Measurements from ENCODE around the gene FGF22. TPM values are rescaled to one million over a fixed set of nuclear protein-coding genes. Genes with fewer than 3 reads are reported as not detected.
"Not testable (repeated sequence)": the region's sequence is repeated elsewhere in the genome, so short reads cannot be mapped to it uniquely, and the experiment has no call there.

FGF22 gene
- total RNA-seq, 1 experiment from 2014 or later = not detected

GRCh38 chr19:607301-608154, 32.2 kb upstream of the FGF22 start:
- no peak for DNase-seq (ENCODE audit: low read depth)

GRCh38 chr19:608155-609003, 31.3 kb upstream of the FGF22 start:
- no peak for DNase-seq (ENCODE audit: low read depth)

DNA sequence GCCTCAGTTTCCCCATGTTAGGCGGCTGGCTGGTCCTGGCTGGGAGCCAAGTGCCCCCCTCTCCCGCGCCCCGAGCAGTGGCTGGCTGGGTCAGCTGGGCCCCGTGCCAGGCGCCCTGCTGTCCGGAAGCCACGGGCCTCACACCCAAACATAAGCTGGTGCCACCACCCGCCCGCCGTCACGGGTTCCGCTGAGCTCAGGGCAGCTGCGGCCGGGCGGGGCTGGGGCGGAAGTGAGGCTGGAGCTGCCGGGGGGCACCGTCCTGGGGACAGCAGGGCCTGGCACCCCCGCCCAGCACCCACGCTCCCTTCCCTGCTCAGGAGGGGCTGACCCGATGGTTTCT, 30.7 kb upstream of the FGF22 start:
- DNase-seq (ENCODE audit: low read depth) = peak; percentile 76

- DNase-seq (ENCODE audit: low read depth) = peak; percentile 54
Measured at GRCh38 chr19:610071-610800, 29.4 kb upstream of the FGF22 start.

GRCh38 chr19:610801-611480, 28.7 kb upstream of the FGF22 start:
- DNase-seq (ENCODE audit: low read depth) = peak; percentile 97

DNA sequence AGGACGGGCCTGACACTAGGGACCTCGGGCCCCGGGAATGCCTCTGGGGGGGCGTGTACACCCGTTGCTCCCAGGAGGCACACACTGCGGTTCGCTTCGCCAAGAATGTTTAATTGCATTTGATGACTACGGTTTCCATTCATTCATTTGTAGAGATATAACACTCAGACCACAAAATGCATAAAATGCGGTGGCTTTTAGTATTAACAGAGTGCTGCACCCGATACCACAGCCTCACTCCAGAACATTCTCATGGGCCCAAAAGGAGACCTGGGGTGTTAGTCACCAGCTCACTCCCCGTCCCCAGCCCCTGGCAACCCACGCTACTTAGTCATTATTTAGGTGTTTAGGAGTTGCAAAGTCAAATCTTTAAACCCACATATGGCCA, 28.2 kb upstream of the FGF22 start:
- peak; percentile 97 for DNase-seq (ENCODE audit: low read depth)

DNA sequence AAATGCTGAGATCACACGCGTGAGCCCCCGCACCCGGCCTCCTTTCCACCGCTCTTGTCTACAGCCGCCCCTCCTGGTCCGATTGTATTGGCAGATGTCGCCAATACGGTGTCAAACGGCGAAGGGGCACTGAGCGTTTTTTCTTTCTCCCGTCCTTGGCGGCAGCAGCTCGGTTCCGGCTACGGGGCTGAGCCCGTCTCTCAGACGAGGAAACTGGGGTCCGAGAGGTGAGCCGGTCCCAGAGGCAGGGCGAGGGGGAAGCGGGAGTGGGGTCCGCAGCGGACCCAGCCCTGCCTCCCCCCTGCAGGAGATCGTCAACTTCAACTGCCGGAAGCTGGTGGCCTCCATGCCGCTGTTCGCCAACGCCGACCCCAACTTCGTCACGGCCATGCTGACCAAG, 26.7 kb upstream of the FGF22 start:
- DNase-seq (ENCODE audit: low read depth) = no peak

GRCh38 chr19:613732-614567, 25.7 kb upstream of the FGF22 start:
- no peak for DNase-seq (ENCODE audit: low read depth)

- DNase-seq (ENCODE audit: low read depth) = no peak
Measured at GRCh38 chr19:615619-616018, 24.1 kb upstream of the FGF22 start.

GRCh38 chr19:616062-616700, 23.5 kb upstream of the FGF22 start:
- no peak for DNase-seq (ENCODE audit: low read depth)

GRCh38 chr19:616747-617526, 22.7 kb upstream of the FGF22 start:
- DNase-seq (ENCODE audit: low read depth) = no peak

GRCh38 chr19:617551-618246, 22.0 kb upstream of the FGF22 start:
- no peak for DNase-seq (ENCODE audit: low read depth)

DNA sequence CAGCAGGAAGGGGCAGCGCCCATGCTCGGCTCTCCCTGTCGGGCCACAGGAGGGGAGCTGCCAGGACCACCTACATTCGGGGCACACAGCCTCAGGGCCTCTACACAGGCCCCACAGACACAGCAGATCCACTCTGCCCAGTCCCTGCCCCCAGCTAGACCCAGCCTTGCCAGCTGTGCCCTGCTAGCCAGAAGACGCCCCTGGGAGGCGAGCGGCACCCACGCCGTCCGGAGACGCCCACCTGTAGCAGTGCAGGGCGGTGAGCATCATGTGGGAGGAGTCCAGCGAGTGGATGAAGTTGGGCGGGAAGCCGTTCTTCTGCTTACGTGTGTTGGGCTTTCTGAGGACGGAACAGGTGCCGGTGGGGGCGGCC, 21.4 kb upstream of the FGF22 start:
- DNase-seq (ENCODE audit: low read depth) = no peak

GRCh38 chr19:618674-619285, 20.9 kb upstream of the FGF22 start:
- DNase-seq (ENCODE audit: low read depth) = no peak

- no peak for DNase-seq (ENCODE audit: low read depth)
Measured at GRCh38 chr19:619286-620002, 20.2 kb upstream of the FGF22 start.

GRCh38 chr19:620166-620862, 19.4 kb upstream of the FGF22 start:
- no peak for DNase-seq (ENCODE audit: low read depth)

DNA sequence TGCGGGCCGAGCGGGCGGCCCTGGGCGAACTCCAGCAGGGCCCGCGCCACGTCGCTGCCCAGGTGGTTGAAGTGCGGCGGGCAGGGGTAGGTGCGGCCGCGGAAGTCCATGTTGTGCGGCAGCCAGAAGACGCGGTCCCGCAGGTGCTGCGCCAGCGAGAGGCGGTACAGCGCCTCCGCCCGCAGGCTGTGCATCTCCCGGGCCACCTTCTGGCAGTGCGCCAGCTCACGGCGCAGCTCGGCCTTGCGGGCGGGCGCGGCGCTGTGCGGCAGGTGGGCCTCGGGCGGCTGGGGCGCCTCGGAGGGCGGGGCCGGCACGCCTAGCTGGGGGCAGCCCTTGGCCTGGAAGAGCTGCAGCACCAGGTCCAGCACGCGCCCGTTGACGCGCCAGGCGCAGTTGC, 18.5 kb upstream of the FGF22 start:
- DNase-seq (ENCODE audit: low read depth) = not testable (repeated sequence)

Data from Daoy (cell line).